ENCODE data around the gene CD59. TPM values are rescaled to one million over a fixed set of nuclear protein-coding genes. Genes with fewer than 3 reads are reported as not detected.
"Not testable (repeated sequence)": the region's sequence is repeated elsewhere in the genome, so short reads cannot be mapped to it uniquely, and the experiment has no call there.

Gene CD59
- total RNA-seq, 3 donors from 2014 or later = 317 to 382 (median 381) TPM

DNA sequence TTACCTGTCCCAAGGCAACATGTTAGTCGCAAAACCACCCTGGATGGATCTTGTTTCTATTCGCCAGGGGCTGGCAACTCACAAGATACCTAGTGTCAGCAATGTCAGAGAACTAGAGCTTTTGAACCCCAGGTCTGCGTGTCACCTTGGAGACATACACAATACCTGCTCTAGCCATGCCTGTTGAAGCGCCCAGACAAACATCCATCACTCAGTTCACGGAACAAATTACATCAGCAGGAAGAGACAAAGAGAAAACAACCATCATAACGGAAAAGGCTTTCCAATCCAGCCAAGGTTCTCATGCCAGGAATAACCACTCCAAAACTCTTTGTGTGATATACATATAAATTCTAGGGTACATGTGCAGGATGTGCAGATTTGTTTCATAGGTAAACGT is 2.2 kb downstream of the CD59 start:
- H3K4me3 ChIP-seq = no peak overlapping the region

DNA sequence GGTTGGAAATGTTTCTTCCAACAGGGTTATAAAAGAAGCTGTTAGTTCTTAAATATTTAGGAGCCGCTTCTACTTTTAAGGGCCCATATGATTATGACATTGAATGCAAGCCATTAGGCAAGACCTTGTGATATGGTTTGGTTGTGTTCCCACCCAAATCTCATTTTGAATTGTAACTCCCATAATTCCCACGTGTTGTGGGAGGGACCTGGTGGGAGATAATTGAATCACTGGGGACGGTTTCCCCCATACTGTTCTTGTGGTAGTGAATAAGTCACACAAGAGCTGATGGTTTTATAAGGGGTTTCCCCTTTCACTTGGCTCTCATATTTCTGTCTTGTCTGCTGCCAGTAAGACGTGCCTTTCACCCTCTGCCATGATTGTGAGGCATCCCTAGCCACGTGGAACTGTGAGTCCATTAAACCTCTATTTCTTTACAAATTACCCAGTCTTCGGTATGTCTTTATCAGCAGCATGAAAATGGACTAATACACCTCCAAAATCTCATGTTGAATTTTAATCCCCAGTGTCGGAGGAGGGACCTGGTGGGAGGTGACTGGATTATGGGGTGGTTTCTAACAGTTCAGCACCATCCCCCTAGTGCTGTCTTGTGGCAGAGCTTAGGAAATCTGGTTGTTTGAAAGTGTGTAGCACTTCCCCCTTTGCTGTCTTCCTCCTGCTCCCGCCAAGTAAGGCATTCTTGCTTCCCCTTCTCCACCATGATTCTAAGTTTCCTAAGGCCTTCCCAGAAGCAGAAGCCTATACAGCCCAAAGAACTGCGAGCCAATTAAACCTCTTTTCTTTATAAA is 4.3 kb downstream of the CD59 start:
- no peak for ATAC-seq
- peaks cover 38% of the 10 kb centered on the region for H3K4me1 ChIP-seq (ENCODE audit: low read depth)
- no peaks in the 10 kb centered on the region for H3K36me3 ChIP-seq (ENCODE audit: low read depth)
- no peak overlapping the region for H3K4me3 ChIP-seq
- TF ChIP-seq CTCF (IDR thresholded peaks at IDR 0.05) = no peak
- intact Hi-C loops (cut with DNase I, micrococcal nuclease) = no loop called here
- peak in 1 of 3 donors; percentile 17 for DNase-seq
- no peaks in the 10 kb centered on the region for H3K9me3 ChIP-seq

More for the DNA sequence above, 2.2 kb downstream of the CD59 start:
- H3K36me3 ChIP-seq (ENCODE audit: low read depth) = no peaks in the 10 kb centered on the region
- ATAC-seq = no peak
- DNase-seq = no peak
- H3K9me3 ChIP-seq = no peaks in the 10 kb centered on the region
- no peak for TF ChIP-seq CTCF (IDR thresholded peaks at IDR 0.05)
- peaks cover 38% of the 10 kb centered on the region for H3K4me1 ChIP-seq (ENCODE audit: low read depth)
- intact Hi-C loops (cut with DNase I, micrococcal nuclease) = no loop called here

- no peaks in the 10 kb centered on the region for H3K36me3 ChIP-seq (ENCODE audit: low read depth)
- peaks cover 38% of the 10 kb centered on the region for H3K4me1 ChIP-seq (ENCODE audit: low read depth)
- intact Hi-C loops (cut with DNase I, micrococcal nuclease) = no loop called here
- DNase-seq (no peak), ATAC-seq (no peak)
- TF ChIP-seq CTCF (IDR thresholded peaks at IDR 0.05) = no peak
- no peak overlapping the region for H3K4me3 ChIP-seq
- H3K9me3 ChIP-seq = no peaks in the 10 kb centered on the region
These were observed 5.5 kb downstream of the CD59 start for GRCh38 chr11:33730716-33731115.

DNA sequence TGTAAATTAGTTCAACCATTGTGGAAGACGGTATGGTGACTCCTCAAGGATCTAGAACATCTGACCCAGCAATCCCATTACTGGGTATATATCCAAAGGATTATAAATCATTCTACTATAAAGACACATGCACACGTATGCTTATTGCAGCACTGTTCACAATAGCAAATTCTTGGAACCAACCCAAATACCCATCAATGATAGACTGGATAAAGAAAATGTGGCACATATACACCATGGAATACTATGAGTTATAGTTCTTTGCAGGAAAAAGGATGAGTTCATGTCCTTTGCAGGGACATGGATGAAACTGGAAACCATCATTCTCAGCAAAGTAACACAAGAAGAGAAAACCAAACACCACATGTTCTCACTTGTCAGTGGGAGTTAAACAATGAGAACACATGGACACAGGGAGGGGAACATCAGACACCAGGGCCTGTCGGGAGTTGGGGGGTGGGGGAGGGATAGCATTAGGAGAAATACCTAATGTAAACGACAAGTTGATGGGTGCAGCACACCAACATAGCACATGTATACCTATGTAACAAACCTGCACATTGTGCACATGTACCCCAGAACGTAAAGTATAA is 7.1 kb downstream of the CD59 start:
- intact Hi-C loops (cut with DNase I, micrococcal nuclease); ATAC-seq; H3K4me3 ChIP-seq; DNase-seq; H3K9me3 ChIP-seq; H3K36me3 ChIP-seq (ENCODE audit: low read depth): not testable (repeated sequence)
- H3K4me1 ChIP-seq (ENCODE audit: low read depth) = peaks cover 32% of the 10 kb centered on the region

DNA sequence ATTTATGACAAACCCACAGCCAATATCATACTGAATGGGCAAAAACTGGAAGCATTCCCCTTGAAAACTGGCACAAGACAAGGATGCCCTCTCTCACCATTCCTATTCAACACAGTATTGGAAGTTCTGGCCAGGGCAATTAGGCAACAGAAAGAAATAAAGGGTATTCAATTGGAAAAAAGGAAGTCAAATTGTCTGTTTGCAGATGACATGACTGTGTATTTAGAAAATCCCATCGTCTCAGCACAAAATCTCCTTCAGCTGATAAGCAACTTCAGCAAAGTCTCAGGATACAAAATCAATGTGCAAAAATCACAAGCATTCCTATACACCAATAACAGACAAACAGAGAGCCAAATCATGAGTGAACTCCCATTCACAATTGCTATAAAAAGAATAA is 8.7 kb downstream of the CD59 start:
- ATAC-seq; H3K4me3 ChIP-seq; DNase-seq; intact Hi-C loops (cut with DNase I, micrococcal nuclease); H3K9me3 ChIP-seq; H3K36me3 ChIP-seq (ENCODE audit: low read depth): not testable (repeated sequence)
- H3K4me1 ChIP-seq (ENCODE audit: low read depth) = peaks cover 30% of the 10 kb centered on the region

- Histone ChIP-seq H3K4me3 (no peak overlapping the region), H3K36me3 (ENCODE audit: low read depth) (no peaks in the 10 kb centered on the region), H3K4me1 (ENCODE audit: low read depth) (peaks cover 14% of the 10 kb centered on the region), H3K9me3 (no peaks in the 10 kb centered on the region)
- TF ChIP-seq CTCF (IDR thresholded peaks at IDR 0.05) = no peak
- DNase-seq (no peak), ATAC-seq (no peak)
- intact Hi-C loops (cut with DNase I, micrococcal nuclease) = no loop called here
These were observed 10.7 kb downstream of the CD59 start for GRCh38 chr11:33725496-33725895.
